ENCODE measurements around the gene ADK. TPM values are rescaled to one million over a fixed set of nuclear protein-coding genes. Genes with fewer than 3 reads are reported as not detected.

Gene ADK
- total RNA-seq, 4 donors from 2014 or later = 15.3 to 23.3 (median 20.8) TPM

GRCh38 chr10:74500026-74500704, 349.1 kb downstream of the ADK start:
- no peak for ATAC-seq
- TF ChIP-seq CTCF (IDR thresholded peaks at IDR 0.05) = no peak
- TF ChIP-seq EP300 (IDR thresholded peaks at IDR 0.05) = no peak
- no peak for TF ChIP-seq POLR2AphosphoS5 (IDR thresholded peaks at IDR 0.05)
- no peak for TF ChIP-seq POLR2A (IDR thresholded peaks at IDR 0.05)
- H3K27ac ChIP-seq = peak overlapping the region in 2 of 4 donors; percentile 9 to 16
- no peaks in the 10 kb centered on the region for H3K27me3 ChIP-seq
- H3K4me1 ChIP-seq = peaks cover 0 to 16% (median 9%) of the 10 kb centered on the region in 3 donors
- H3K9me3 ChIP-seq = no peaks in the 10 kb centered on the region
- H3K4me3 ChIP-seq = no peak overlapping the region
- no peaks in the 10 kb centered on the region for H3K36me3 ChIP-seq
- 71% methylated on average over 4 of the region's 4 CpGs for WGBS, 2 donors (ENCODE audit: low coverage in 1 of 2)

GRCh38 chr10:74500816-74501215, 349.8 kb downstream of the ADK start:
- peak overlapping the region in 1 of 4 donors; percentile 16 for H3K27ac ChIP-seq
- no peaks in the 10 kb centered on the region for H3K36me3 ChIP-seq

GRCh38 chr10:74502963-74503608, 352.1 kb downstream of the ADK start:
- whole genome bisulfite sequencing, 2 donors (ENCODE audit: low coverage in 1 of 2) = 90% methylated on average over 1 of the region's 1 CpG; no CpG with 5 or more reads in 1 of the 2 donors
- Histone ChIP-seq H3K9me3 (no peaks in the 10 kb centered on the region), H3K27me3 (no peaks in the 10 kb centered on the region), H3K4me3 (no peak overlapping the region), H3K4me1 (peaks cover 0 to 16% (median 9%) of the 10 kb centered on the region in 3 donors), H3K36me3 (no peaks in the 10 kb centered on the region), H3K27ac (no peak overlapping the region)
- no peak for ATAC-seq
- TF ChIP-seq CTCF (IDR thresholded peaks at IDR 0.05) = no peak
- no peak for TF ChIP-seq POLR2AphosphoS5 (IDR thresholded peaks at IDR 0.05)
- no peak for TF ChIP-seq EP300 (IDR thresholded peaks at IDR 0.05)

More at GRCh38 chr10:74500816-74501215, 349.8 kb downstream of the ADK start:
- Histone ChIP-seq H3K9me3 (no peaks in the 10 kb centered on the region), H3K4me3 (no peak overlapping the region), H3K4me1 (peaks cover 0 to 16% (median 9%) of the 10 kb centered on the region in 3 donors), H3K27me3 (no peaks in the 10 kb centered on the region)
- ATAC-seq = no peak
- TF ChIP-seq EP300 (IDR thresholded peaks at IDR 0.05) (no peak), POLR2A (IDR thresholded peaks at IDR 0.05) (no peak), CTCF (IDR thresholded peaks at IDR 0.05) (no peak), POLR2AphosphoS5 (IDR thresholded peaks at IDR 0.05) (no peak)

- no peaks in the 10 kb centered on the region for H3K27me3 ChIP-seq
- ATAC-seq = no peak
- WGBS, 2 donors (ENCODE audit: low coverage in 1 of 2) = 79 to 100% methylated on average over 1 of the region's 1 CpG
Measured at GRCh38 chr10:74507951-74508350, 356.9 kb downstream of the ADK start.

More at GRCh38 chr10:74507951-74508350, 356.9 kb downstream of the ADK start:
- TF ChIP-seq EP300 (IDR thresholded peaks at IDR 0.05) (no peak), POLR2AphosphoS5 (IDR thresholded peaks at IDR 0.05) (no peak), CTCF (IDR thresholded peaks at IDR 0.05) (no peak), POLR2A (IDR thresholded peaks at IDR 0.05) (no peak)
- H3K27ac ChIP-seq = no peak overlapping the region
- no peaks in the 10 kb centered on the region for H3K4me1 ChIP-seq
- no peak overlapping the region for H3K4me3 ChIP-seq
- H3K9me3 ChIP-seq = peaks cover 0 to 21% (median 0%) of the 10 kb centered on the region in 3 donors
- no peaks in the 10 kb centered on the region for H3K36me3 ChIP-seq

All from gastroesophageal sphincter (tissue), 4 donors.